Measurements from ENCODE around the gene ZG16B.
A peak's percentile ranks its signal among the peaks of the same experiment; 100 is the strongest.

ZG16B gene

GRCh38 chr16:2806286-2806685 is 23.8 kb upstream of the ZG16B start:
- no peak for DNase-seq

- DNase-seq: no peak
These were observed 21.9 kb upstream of the ZG16B start for GRCh38 chr16:2808181-2808580.

- DNase-seq: no peak
These were observed 20.8 kb upstream of the ZG16B start for GRCh38 chr16:2809149-2809760.

- no peak for DNase-seq
These were observed 19.5 kb upstream of the ZG16B start for GRCh38 chr16:2810651-2811050.

GRCh38 chr16:2811703-2812471 is 18.2 kb upstream of the ZG16B start:
- no peak for DNase-seq

- no peak for DNase-seq
These were observed 16.3 kb upstream of the ZG16B start for GRCh38 chr16:2813771-2814221.

GRCh38 chr16:2814551-2815298 is 15.4 kb upstream of the ZG16B start:
- no peak for DNase-seq

GRCh38 chr16:2815299-2815771 is 14.8 kb upstream of the ZG16B start:
- no peak for DNase-seq

GRCh38 chr16:2816751-2817339 is 13.3 kb upstream of the ZG16B start, which contains the start of gene PRSS21:
Gene PRSS21, plus strand, starts transcription at chr16:2817237. Its CDS starts 32 bp downstream, at chr16:2817269.
- no peak for DNase-seq

- no peak for DNase-seq
These were observed 12.5 kb upstream of the ZG16B start for GRCh38 chr16:2817340-2818271.

GRCh38 chr16:2818272-2818876 is 11.7 kb upstream of the ZG16B start:
- DNase-seq: no peak

GRCh38 chr16:2819179-2819938 is 10.7 kb upstream of the ZG16B start:
- peak; percentile 2 for DNase-seq

GRCh38 chr16:2819939-2820835 is 9.9 kb upstream of the ZG16B start:
- DNase-seq: no peak

GRCh38 chr16:2820836-2821486 is 9.1 kb upstream of the ZG16B start:
- no peak for DNase-seq

GRCh38 chr16:2821487-2822157 is 8.5 kb upstream of the ZG16B start:
- DNase-seq: peak; percentile 23

GRCh38 chr16:2822158-2822495 is 8.0 kb upstream of the ZG16B start:
- no peak for DNase-seq

GRCh38 chr16:2822496-2822895 is 7.6 kb upstream of the ZG16B start:
- DNase-seq: no peak

- DNase-seq: no peak
These were observed 5.5 kb upstream of the ZG16B start for GRCh38 chr16:2824626-2825025.

Measured in right forelimb (tissue), 1 donor.